Sciatic nerve (tissue), 2 donors: ENCODE results near the gene DRC1. TPM values are rescaled to one million over a fixed set of nuclear protein-coding genes. Genes with fewer than 3 reads are reported as not detected.

ENCODE experiments used
- ATAC-seq: fragments of 200-7000 bp; cut with Tn5 transposase; one replicate; pipeline ENCODE4 v1.9.1; 2020; ENCODE audit warnings: mild to moderate bottlenecking, moderate library complexity
- DNase-seq: peaks from one replicate; pipeline ENCODE4 v3.0.0-alpha.2; 2020; ENCODE audit warnings: low spot score
- intact Hi-C: fragments of 100-400 bp; cut with DNase I; formaldehyde crosslinking; loops from one replicate; pipeline ENCODE4 v1.14.2; 2022
- total RNA-seq: library from RNA; stranded (reverse); fragmentation: NEBNext Ultra II Directional; extraction: Animal tissue kit (Norgen Biotek cat#: 25700); gene quantifications from one replicate; pipeline ENCODE4 v1.2.1, GENCODE V29; 2021
- donor health status: DM: no; HTN: no; CAD: no.
- donor health status: DM: no; HTN: no; CAD: no.

Gene DRC1
- total RNA-seq, 1 donor from 2014 or later = 3.7 TPM

GRCh38 chr2:26432859-26433258 lies 31.1 kb downstream of the DRC1 start:
- intact Hi-C loops = no loop called here
- DNase-seq (no peak), ATAC-seq (peak; percentile 42)

GRCh38 chr2:26435106-26435505 lies 33.4 kb downstream of the DRC1 start:
- ATAC-seq (no peak), DNase-seq (no peak)
- intact Hi-C loops = no loop called here

GRCh38 chr2:26438526-26438925 lies 36.8 kb downstream of the DRC1 start:
- peak; percentile 68 for ATAC-seq
- intact Hi-C loops = no loop called here
- no peak for DNase-seq

GRCh38 chr2:26438926-26439325 lies 37.2 kb downstream of the DRC1 start:
- intact Hi-C loops = no loop called here
- ATAC-seq = no peak
- DNase-seq = no peak

- no peak for ATAC-seq
- DNase-seq = no peak
- intact Hi-C loops = no loop called here
Measured at GRCh38 chr2:26442301-26442700, 40.6 kb downstream of the DRC1 start.

GRCh38 chr2:26442707-26443106 lies 41.0 kb downstream of the DRC1 start:
- intact Hi-C loops = no loop called here

GRCh38 chr2:26444236-26444635 lies 42.5 kb downstream of the DRC1 start:
- DNase-seq = no peak
- intact Hi-C loops = no loop called here
- ATAC-seq = no peak

More at GRCh38 chr2:26442707-26443106, 41.0 kb downstream of the DRC1 start:
- DNase-seq (no peak), ATAC-seq (no peak)

GRCh38 chr2:26448651-26449050 lies 46.9 kb downstream of the DRC1 start:
- DNase-seq (no peak), ATAC-seq (no peak)
- intact Hi-C loops = no loop called here

GRCh38 chr2:26449278-26450030 lies 47.7 kb downstream of the DRC1 start:
- intact Hi-C loops = no loop called here
- DNase-seq (no peak), ATAC-seq (no peak)

GRCh38 chr2:26450031-26450635 lies 48.4 kb downstream of the DRC1 start:
- DNase-seq = no peak
- ATAC-seq = no peak
- intact Hi-C loops = no loop called here

GRCh38 chr2:26451700-26452099 lies 50.0 kb downstream of the DRC1 start:
- intact Hi-C loops = no loop called here
- no peak for DNase-seq
- ATAC-seq = no peak

GRCh38 chr2:26453421-26454329 lies 52.0 kb downstream of the DRC1 start:
- ATAC-seq = no peak
- no peak for DNase-seq

GRCh38 chr2:26454561-26455001 lies 52.9 kb downstream of the DRC1 start:
- ATAC-seq = no peak
- intact Hi-C loops = no loop called here

More at GRCh38 chr2:26453421-26454329, 52.0 kb downstream of the DRC1 start:
- intact Hi-C loops = no loop called here

GRCh38 chr2:26455037-26455669 lies 53.4 kb downstream of the DRC1 start:
- intact Hi-C loops = no loop called here
- ATAC-seq = no peak
- DNase-seq = no peak

More at GRCh38 chr2:26454561-26455001, 52.9 kb downstream of the DRC1 start:
- DNase-seq = peak; percentile 51

- intact Hi-C loops = no loop called here
- DNase-seq = peak; percentile 56
- ATAC-seq = peak; percentile 79
Measured at GRCh38 chr2:26455670-26456439, 54.1 kb downstream of the DRC1 start.

- DNase-seq (peak; percentile 33), ATAC-seq (no peak)
- intact Hi-C loops = no loop called here
Measured at GRCh38 chr2:26456440-26457250, 54.9 kb downstream of the DRC1 start.

- ATAC-seq = no peak
- peak; percentile 50 for DNase-seq
- intact Hi-C loops = no loop called here
Measured at GRCh38 chr2:26457251-26457666, 55.5 kb downstream of the DRC1 start.
